NB4 (cell line): ENCODE results near the gene MUC6.

Source experiments
- DNase-seq: peaks from one replicate; pipeline ENCODE4 v3.0.0; 2010; ENCODE audit warnings: low read depth
- H3K4me3 ChIP-seq: one replicate; pipeline ENCODE4 v1.5.1; 2011; ENCODE audit warnings: mild to moderate bottlenecking, low read depth, low read length, moderate library complexity
- CTCF ChIP-seq: IDR thresholded peaks from one replicate; pipeline ENCODE4 v1.5.1; 2012; ENCODE audit warnings: low read depth, low read length
- MAX ChIP-seq: IDR thresholded peaks from 2 replicates; pipeline ENCODE4 v1.6.1; 2011; ENCODE audit warnings: low read depth, low read length
- MYC ChIP-seq: IDR thresholded peaks from 2 replicates; pipeline ENCODE4 v1.6.1; 2011; ENCODE audit warnings: low read depth, low read length
- POLR2A ChIP-seq: IDR thresholded peaks from 2 replicates; pipeline ENCODE4 v1.6.1; 2011; ENCODE audit warnings: mild to moderate bottlenecking; ENCODE audit not compliant: insufficient read length; ENCODE audit errors: extremely low read depth

MUC6 gene

DNA sequence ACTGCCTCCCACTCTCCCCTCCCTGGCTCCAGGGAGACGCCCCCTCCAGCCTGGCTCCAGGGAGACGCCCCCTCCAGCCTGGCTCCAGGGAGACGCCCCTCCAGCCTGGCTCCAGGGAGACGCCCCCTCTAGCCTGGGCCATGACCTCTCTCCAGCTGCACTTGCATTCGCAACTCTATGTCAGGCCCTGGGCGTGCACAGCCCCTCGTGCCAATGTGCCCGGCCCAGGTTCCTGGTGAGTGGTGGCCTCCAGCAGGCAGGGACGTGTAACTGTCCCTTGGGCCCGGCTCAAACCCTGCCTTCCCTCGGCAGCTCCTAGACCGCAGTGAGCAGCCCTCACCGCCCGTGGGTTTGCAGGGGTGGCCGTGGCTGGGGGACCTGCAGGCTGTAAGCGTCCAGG, 6.9 kb downstream of the MUC6 start:
- DNase-seq = peak; percentile 41
- no peak for TF ChIP-seq MAX
- no peak for TF ChIP-seq POLR2A
- TF ChIP-seq MYC = no peak
- TF ChIP-seq CTCF = no peak

GRCh38 chr11:1029051-1029450, 7.5 kb downstream of the MUC6 start:
- no peak for TF ChIP-seq MYC
- TF ChIP-seq MAX = no peak
- no peak for TF ChIP-seq POLR2A
- no peak for TF ChIP-seq CTCF
- no peak overlapping the region for H3K4me3 ChIP-seq
- no peak for DNase-seq

More for the DNA sequence above, 6.9 kb downstream of the MUC6 start:
- no peak overlapping the region for H3K4me3 ChIP-seq

DNA sequence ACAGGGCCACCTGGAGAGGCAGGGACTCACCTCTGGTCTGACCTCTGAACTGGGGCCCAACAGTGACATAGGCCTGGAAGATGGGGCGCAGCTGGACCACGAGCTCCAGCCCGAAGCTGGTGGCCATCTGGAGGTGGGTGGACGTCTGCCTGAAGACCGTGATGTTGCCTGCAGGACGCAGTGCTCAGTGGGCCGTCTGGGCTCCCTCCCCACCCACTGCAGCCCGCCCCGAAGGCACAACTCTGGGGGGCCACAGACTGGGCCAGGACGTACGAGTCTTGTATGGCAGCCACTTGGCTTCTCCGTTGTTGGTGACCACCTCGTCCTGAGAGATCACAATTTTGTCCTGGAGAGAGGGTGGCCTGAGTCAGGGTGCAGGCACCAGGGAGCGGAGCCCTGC, 7.9 kb downstream of the MUC6 start:
- TF ChIP-seq MYC = no peak
- TF ChIP-seq CTCF = no peak
- no peak for TF ChIP-seq MAX
- no peak for TF ChIP-seq POLR2A

GRCh38 chr11:1028291-1028540, 8.3 kb downstream of the MUC6 start:
- H3K4me3 ChIP-seq = no peak overlapping the region
- no peak for TF ChIP-seq MAX
- no peak for TF ChIP-seq CTCF
- no peak for TF ChIP-seq MYC
- no peak for TF ChIP-seq POLR2A
- DNase-seq = peak; percentile 28

More for the DNA sequence above, 7.9 kb downstream of the MUC6 start:
- no peak overlapping the region for H3K4me3 ChIP-seq
- no peak for DNase-seq

GRCh38 chr11:1027483-1028290, 8.8 kb downstream of the MUC6 start:
- TF ChIP-seq MAX = no peak
- no peak for DNase-seq
- no peak overlapping the region for H3K4me3 ChIP-seq

DNA sequence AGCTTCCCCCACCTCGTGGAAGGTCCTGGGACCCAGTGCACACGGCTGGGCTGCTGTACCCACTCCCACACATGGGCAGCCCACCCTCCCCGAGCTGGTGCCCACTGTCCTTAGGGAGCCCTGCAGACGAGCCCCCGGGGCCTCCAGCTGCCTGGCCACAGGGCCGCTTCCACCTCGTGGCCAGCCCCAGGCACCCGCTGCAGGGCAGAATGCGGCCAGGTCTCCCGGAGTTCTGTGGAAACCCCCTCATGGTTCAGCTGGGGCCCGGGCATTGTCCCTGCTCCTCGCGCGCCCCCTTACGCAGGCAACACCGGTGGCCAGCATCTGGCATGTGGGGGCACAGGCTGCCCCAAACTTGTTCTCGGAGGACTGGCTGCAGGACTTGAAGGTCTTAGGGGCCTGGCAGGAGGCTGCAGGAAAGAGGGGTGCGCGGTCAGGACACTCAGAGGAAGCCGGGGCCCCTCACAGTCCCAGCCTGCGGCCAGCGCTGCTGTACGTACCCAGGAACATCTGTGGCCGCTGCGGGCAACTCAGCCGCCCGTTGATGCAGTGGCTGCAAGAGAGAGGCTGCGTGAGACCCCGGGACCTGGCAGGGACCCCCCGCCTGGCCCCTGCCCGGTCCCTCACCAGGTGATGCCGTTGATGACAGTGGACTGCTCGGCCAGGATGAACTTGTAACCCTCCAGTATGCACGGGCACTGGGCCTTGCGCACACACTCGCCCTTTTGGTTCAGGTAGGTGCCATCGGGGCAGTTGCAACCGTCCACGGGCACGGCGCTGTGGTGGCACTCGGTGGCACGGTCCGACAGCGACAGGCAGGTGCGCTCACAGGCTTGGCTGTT, 9.7 kb downstream of the MUC6 start:
- no peak overlapping the region for H3K4me3 ChIP-seq
- TF ChIP-seq CTCF = no peak
- TF ChIP-seq MAX = no peak
- TF ChIP-seq POLR2A = no peak
- TF ChIP-seq MYC = no peak
- DNase-seq = no peak
